Left ventricle myocardium inferior (tissue), 1 donor: ENCODE measurements around the gene GH2. TPM values are rescaled to one million over a fixed set of nuclear protein-coding genes. Genes with fewer than 3 reads are reported as not detected.
A peak's percentile ranks its signal among the peaks of the same experiment; 100 is the strongest.
"Not testable (repeated sequence)": the region's sequence is repeated elsewhere in the genome, so short reads cannot be mapped to it uniquely, and the experiment has no call there.

ENCODE experiments used
- DNase-seq: peaks from one replicate; pipeline ENCODE4 v3.0.0-alpha.2; 2020
- H3K27ac ChIP-seq: fragments of 200-600 bp; replicated peaks from 2 replicates; pipeline ENCODE4 v1.8.0; 2021
- H3K27me3 ChIP-seq: fragments of 200-600 bp; 2 replicates; pipeline ENCODE4 v1.8.0; 2021; ENCODE audit warnings: low read depth
- H3K36me3 ChIP-seq: fragments of 200-600 bp; 2 replicates; pipeline ENCODE4 v1.8.0; 2021
- H3K4me1 ChIP-seq: fragments of 200-600 bp; 2 replicates; pipeline ENCODE4 v1.8.0; 2021
- H3K4me3 ChIP-seq: fragments of 200-600 bp; 2 replicates; pipeline ENCODE4 v1.8.0; 2021; ENCODE audit warnings: mild to moderate bottlenecking, moderate library complexity
- H3K9me3 ChIP-seq: fragments of 200-600 bp; replicated peaks from 2 replicates; pipeline ENCODE4 v1.8.0; 2021
- intact Hi-C: fragments of 100-400 bp; cut with micrococcal nuclease; formaldehyde crosslinking; loops from one replicate; pipeline ENCODE4 v1.11.0; 2022
- total RNA-seq: library from RNA; stranded (reverse); fragmentation: NEBNext Ultra II Directional; extraction: Animal tissue kit (Norgen Biotek cat#: 25700); gene quantifications from one replicate; pipeline ENCODE4 v1.2.1, GENCODE V29; 2021
- TF ChIP-seq, protein P1 (sequence below): fragments of 200-600 bp; IDR thresholded peaks from 2 replicates; pipeline ENCODE4 v1.8.0; 2021; ENCODE audit warnings: antibody characterized with exemption, mild to moderate bottlenecking, borderline replicate concordance
- donor health status: DM: no; HTN: yes; CAD: no; lungs with severe emphysema.

GH2 gene
- total RNA-seq, 1 donor from 2014 or later, result not detected

DNA sequence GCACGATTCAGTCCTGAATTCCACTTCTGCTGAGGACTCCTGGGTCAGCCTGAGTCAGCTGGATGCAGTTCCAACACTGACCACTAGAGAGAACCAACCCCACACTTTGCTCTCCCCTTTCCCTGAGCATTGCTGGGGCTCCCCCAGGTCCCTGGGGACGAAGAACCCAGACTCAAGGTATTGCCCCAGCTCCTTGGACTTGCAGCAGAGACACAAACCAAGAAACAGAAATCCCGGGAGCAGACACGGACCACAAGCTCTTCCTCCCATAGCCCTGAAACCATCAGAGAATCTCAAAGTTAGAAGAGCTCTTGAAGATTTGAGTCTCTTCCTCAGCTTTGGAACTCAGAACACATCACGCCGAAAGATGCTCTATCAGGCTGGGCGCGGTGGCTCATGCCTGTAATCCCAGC, 37.6 kb upstream of the GH2 start:
- no peak for DNase-seq
- intact Hi-C loops, result loop anchor here (10.0 kb wide), 1 partner anchor 105 kb away; the partner anchor contains the start of gene ICAM2
- TF ChIP-seq, protein P1, sequence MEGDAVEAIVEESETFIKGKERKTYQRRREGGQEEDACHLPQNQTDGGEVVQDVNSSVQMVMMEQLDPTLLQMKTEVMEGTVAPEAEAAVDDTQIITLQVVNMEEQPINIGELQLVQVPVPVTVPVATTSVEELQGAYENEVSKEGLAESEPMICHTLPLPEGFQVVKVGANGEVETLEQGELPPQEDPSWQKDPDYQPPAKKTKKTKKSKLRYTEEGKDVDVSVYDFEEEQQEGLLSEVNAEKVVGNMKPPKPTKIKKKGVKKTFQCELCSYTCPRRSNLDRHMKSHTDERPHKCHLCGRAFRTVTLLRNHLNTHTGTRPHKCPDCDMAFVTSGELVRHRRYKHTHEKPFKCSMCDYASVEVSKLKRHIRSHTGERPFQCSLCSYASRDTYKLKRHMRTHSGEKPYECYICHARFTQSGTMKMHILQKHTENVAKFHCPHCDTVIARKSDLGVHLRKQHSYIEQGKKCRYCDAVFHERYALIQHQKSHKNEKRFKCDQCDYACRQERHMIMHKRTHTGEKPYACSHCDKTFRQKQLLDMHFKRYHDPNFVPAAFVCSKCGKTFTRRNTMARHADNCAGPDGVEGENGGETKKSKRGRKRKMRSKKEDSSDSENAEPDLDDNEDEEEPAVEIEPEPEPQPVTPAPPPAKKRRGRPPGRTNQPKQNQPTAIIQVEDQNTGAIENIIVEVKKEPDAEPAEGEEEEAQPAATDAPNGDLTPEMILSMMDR, result peak; percentile 94

GRCh38 chr17:63918789-63919305, 37.1 kb upstream of the GH2 start, which contains the start of gene GH1:
Gene GH1 (minus strand): TSS chr17:63918839. CDS start chr17:63918776, 63 bp downstream.
- not testable (repeated sequence) for H3K27ac ChIP-seq, H3K9me3 ChIP-seq, H3K4me3 ChIP-seq, H3K36me3 ChIP-seq, DNase-seq, H3K4me1 ChIP-seq
- intact Hi-C loops, result loop anchor here (10.0 kb wide), 1 partner anchor 106 kb away; the partner anchor contains the start of gene ICAM2
- H3K27me3 ChIP-seq, result peaks cover 18% of the 10 kb centered on the region

More for the DNA sequence above, 37.6 kb upstream of the GH2 start:
- no peak overlapping the region for H3K27ac ChIP-seq
- H3K27me3 ChIP-seq, result peaks cover 18% of the 10 kb centered on the region
- H3K4me1 ChIP-seq, result peaks cover 6% of the 10 kb centered on the region
- no peaks in the 10 kb centered on the region for H3K36me3 ChIP-seq
- no peaks in the 10 kb centered on the region for H3K9me3 ChIP-seq
- no peak overlapping the region for H3K4me3 ChIP-seq

DNA sequence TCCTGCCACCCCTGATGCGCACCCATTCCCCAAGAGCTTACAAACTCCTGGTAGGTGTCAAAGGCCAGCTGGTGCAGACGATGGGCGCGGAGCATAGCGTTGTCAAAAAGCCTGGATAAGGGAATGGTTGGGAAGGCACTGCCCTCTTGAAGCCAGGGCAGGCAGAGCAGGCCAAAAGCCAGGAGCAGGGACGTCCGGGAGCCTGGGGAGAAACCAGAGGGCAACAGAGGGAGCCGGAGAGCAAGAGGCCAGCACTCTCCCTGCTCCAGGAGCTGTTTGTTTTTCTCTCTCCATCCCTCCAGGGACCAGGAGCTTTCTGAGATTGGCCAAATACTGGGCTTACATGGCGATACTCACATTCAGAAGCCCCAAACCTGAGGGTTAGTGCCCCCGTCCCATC, 36.6 kb upstream of the GH2 start:
- TF ChIP-seq, protein P1, result no peak
- Histone ChIP-seq H3K4me1 (peaks cover 6% of the 10 kb centered on the region), H3K9me3 (no peaks in the 10 kb centered on the region), H3K36me3 (no peaks in the 10 kb centered on the region), H3K27ac (no peak overlapping the region), H3K27me3 (peaks cover 18% of the 10 kb centered on the region), H3K4me3 (no peak overlapping the region)
- intact Hi-C loops, result loop anchor here (10.0 kb wide), 1 partner anchor 106 kb away; the partner anchor contains the start of gene ICAM2
- no peak for DNase-seq

DNA sequence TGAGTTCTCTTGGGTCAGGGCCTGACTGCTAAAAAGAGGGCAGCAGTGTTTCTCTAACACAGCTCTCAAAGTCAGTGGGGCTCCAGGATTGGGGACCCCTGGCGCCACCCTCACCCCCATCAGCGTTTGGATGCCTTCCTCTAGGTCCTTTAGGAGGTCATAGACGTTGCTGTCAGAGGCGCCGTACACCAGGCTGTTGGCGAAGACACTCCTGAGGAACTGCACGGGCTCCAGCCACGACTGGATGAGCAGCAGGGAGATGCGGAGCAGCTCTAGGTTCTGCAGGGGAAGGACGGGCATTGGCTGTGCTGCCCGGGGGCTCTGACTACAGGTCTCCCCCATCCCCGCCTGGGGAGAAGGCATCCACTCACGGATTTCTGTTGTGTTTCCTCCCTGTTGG, 35.9 kb upstream of the GH2 start:
- Histone ChIP-seq H3K27ac (no peak overlapping the region), H3K9me3 (no peaks in the 10 kb centered on the region), H3K27me3 (peaks cover 18% of the 10 kb centered on the region), H3K4me1 (peaks cover 6% of the 10 kb centered on the region), H3K36me3 (no peaks in the 10 kb centered on the region), H3K4me3 (no peak overlapping the region)
- intact Hi-C loops, result loop anchor here (10.0 kb wide), 1 partner anchor 107 kb away; the partner anchor contains the start of gene ICAM2
- DNase-seq, result no peak
- TF ChIP-seq, protein P1, result no peak

DNA sequence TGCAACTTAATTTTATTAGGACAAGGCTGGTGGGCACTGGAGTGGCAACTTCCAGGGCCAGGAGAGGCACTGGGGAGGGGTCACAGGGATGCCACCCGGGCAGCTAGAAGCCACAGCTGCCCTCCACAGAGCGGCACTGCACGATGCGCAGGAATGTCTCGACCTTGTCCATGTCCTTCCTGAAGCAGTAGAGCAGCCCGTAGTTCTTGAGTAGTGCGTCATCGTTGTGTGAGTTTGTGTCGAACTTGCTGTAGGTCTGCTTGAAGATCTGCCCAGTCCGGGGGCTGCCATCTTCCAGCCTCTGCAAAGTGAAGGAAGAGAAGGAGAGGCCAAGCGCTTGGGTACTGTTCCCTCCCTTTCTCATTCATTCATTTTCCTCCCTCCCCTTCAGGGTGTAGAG, 35.5 kb upstream of the GH2 start:
- H3K9me3 ChIP-seq, DNase-seq, H3K4me1 ChIP-seq, H3K4me3 ChIP-seq, H3K27ac ChIP-seq, H3K36me3 ChIP-seq: not testable (repeated sequence)
- peaks cover 18% of the 10 kb centered on the region for H3K27me3 ChIP-seq
- intact Hi-C loops, result loop anchor here (10.0 kb wide), 1 partner anchor 108 kb away; the partner anchor contains the start of gene ICAM2

GRCh38 chr17:63916566-63917185, 34.9 kb upstream of the GH2 start:
- H3K36me3 ChIP-seq, result no peaks in the 10 kb centered on the region
- no peak for DNase-seq
- peaks cover 6% of the 10 kb centered on the region for H3K4me1 ChIP-seq
- peaks cover 18% of the 10 kb centered on the region for H3K27me3 ChIP-seq
- H3K4me3 ChIP-seq, result no peak overlapping the region
- no peaks in the 10 kb centered on the region for H3K9me3 ChIP-seq
- no peak overlapping the region for H3K27ac ChIP-seq
- TF ChIP-seq, protein P1, result no peak
- intact Hi-C loops, result loop anchor here (10.0 kb wide), 1 partner anchor 108 kb away; the partner anchor contains the start of gene ICAM2

DNA sequence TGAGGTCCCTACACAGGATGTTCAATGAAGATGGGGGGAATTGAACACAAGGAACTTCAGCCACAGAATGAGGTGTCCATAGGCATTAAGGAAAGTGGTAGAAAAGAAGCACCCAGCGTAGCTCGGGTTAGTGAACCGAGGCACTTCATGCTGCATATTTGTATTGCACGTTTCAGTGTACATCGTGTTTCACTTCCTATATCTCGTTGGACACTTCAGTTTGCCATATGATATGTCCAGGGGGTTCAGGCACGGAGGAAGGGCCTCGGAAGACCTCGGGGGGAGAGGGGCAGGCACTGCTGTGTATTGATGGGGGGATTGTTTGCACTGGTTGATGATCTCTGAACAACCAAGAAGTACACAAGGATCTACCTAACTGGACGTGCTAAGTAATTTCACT, 34.0 kb upstream of the GH2 start:
- H3K9me3 ChIP-seq, DNase-seq, H3K4me3 ChIP-seq, H3K36me3 ChIP-seq, H3K4me1 ChIP-seq, H3K27ac ChIP-seq: not testable (repeated sequence)
- intact Hi-C loops, result loop anchor here (10.0 kb wide), 1 partner anchor 109 kb away; the partner anchor contains the start of gene ICAM2
- peaks cover 26% of the 10 kb centered on the region for H3K27me3 ChIP-seq
